IMR-90 (cell line): Measurements from ENCODE around the gene MRPS10. TPM values are rescaled to one million over a fixed set of nuclear protein-coding genes. Genes with fewer than 3 reads are reported as not detected.

ENCODE experiments used
- ATAC-seq: fragments of 200-7000 bp; cut with Tn5 transposase; 2 replicates; pipeline ENCODE4 v1.9.1; 2020; ENCODE audit warnings: low read depth, mild to moderate bottlenecking, moderate library complexity
- BruUV-seq: library from RNA; stranded (reverse); fragments of 400-500 nt; replicated peaks from 2 replicates; lab custom pipeline; 2021; lab: Mats Ljungman, UMichigan
- CTCF ChIA-PET: fragments of 300-600 bp; formaldehyde crosslinking; extraction: SDS; loops from one replicate; lab custom pipeline; 2021; ENCODE audit warnings: antibody characterized with exemption; lab: Yijun Ruan, JAX
- POLR2A ChIA-PET: fragments of 300-600 bp; sonication (Branson Sonifier 250); formaldehyde crosslinking; loops from one replicate; lab custom pipeline; 2022; ENCODE audit warnings: antibody characterized with exemption; ENCODE audit not compliant: unreplicated experiment; lab: Charles Lee
- DNase-seq: peaks from one replicate; pipeline ENCODE4 v3.0.0; 2013
- H2AFZ ChIP-seq: replicated peaks from 2 replicates; pipeline ENCODE3; 2013; ENCODE audit warnings: low read length, mild to moderate bottlenecking; ENCODE audit not compliant: poor library complexity
- H2AK5ac ChIP-seq: 2 replicates; pipeline ENCODE4 v1.6.1; 2013; ENCODE audit warnings: low read depth, low read length, inconsistent platforms
- H2AK9ac ChIP-seq: replicated peaks from 2 replicates; pipeline ENCODE3; 2013; ENCODE audit warnings: mild to moderate bottlenecking, low read depth, low read length, moderate library complexity; ENCODE audit not compliant: poor library complexity
- H2BK120ac ChIP-seq: 2 replicates; pipeline ENCODE4 v1.6.1; 2013; ENCODE audit warnings: low read depth, low read length, inconsistent platforms
- H2BK15ac ChIP-seq: 3 replicates; pipeline ENCODE4 v1.6.1; 2013; ENCODE audit warnings: low read depth, low read length, inconsistent platforms
- H2BK20ac ChIP-seq: 2 replicates; pipeline ENCODE4 v1.6.1; 2013; ENCODE audit warnings: low read depth, mild to moderate bottlenecking, inconsistent platforms, low read length, moderate library complexity
- H2BK5ac ChIP-seq: 2 replicates; pipeline ENCODE4 v1.6.1; 2013; ENCODE audit warnings: mild to moderate bottlenecking, low read depth, low read length, inconsistent platforms; ENCODE audit not compliant: poor library complexity, severe bottlenecking
- H3K14ac ChIP-seq: replicated peaks from 2 replicates; pipeline ENCODE4 v1.6.1; 2013; ENCODE audit warnings: low read depth, low read length, inconsistent platforms
- H3K18ac ChIP-seq: 2 replicates; pipeline ENCODE4 v1.6.1; 2013; ENCODE audit warnings: low read depth, low read length, control low read depth
- H3K23ac ChIP-seq: 2 replicates; pipeline ENCODE4 v1.6.1; 2013; ENCODE audit warnings: low read depth, low read length, inconsistent platforms
- H3K27ac ChIP-seq: 2 replicates; pipeline ENCODE4 v1.5.1; 2013; ENCODE audit warnings: mild to moderate bottlenecking, control low read depth, low read length; ENCODE audit not compliant: insufficient read depth
- H3K27me3 ChIP-seq: 2 replicates; pipeline ENCODE4 v1.6.1; 2013; ENCODE audit warnings: low read length; ENCODE audit not compliant: control insufficient read depth, insufficient read depth
- H3K36me3 ChIP-seq: 2 replicates; pipeline ENCODE4 v1.6.1; 2013; ENCODE audit warnings: low read length, mixed read lengths; ENCODE audit not compliant: control insufficient read depth, insufficient read depth
- H3K4ac ChIP-seq: 2 replicates; pipeline ENCODE4 v1.6.1; 2013; ENCODE audit warnings: low read depth, low read length, inconsistent platforms
- H3K4me1 ChIP-seq: 2 replicates; pipeline ENCODE4 v1.6.1; 2013; ENCODE audit warnings: low read length, mixed read lengths; ENCODE audit not compliant: control insufficient read depth, insufficient read depth
- H3K4me2 ChIP-seq: 2 replicates; pipeline ENCODE4 v1.6.1; 2013; ENCODE audit warnings: low read depth, mild to moderate bottlenecking, control low read depth, low read length, moderate library complexity
- H3K4me3 ChIP-seq: 2 replicates; pipeline ENCODE4 v1.5.1; 2013; ENCODE audit warnings: low read depth, mild to moderate bottlenecking, control low read depth, low read length, moderate library complexity; ENCODE audit not compliant: insufficient read depth
- H3K56ac ChIP-seq: 2 replicates; pipeline ENCODE4 v1.6.1; 2013; ENCODE audit warnings: low read length, inconsistent platforms; ENCODE audit not compliant: insufficient read depth; ENCODE audit errors: extremely low read depth
- H3K79me1 ChIP-seq, 2 experiments: 2 replicates each; pipeline ENCODE4 v1.6.1; 2013; ENCODE audit warnings: low read length in 2 of 2, inconsistent platforms in 1 of 2, low read depth in 1 of 2
- H3K9ac ChIP-seq: 2 replicates; pipeline ENCODE4 v1.6.1; 2013; ENCODE audit warnings: low read depth, low read length, control low read depth
- H3K9me1 ChIP-seq: 2 replicates; pipeline ENCODE4 v1.6.1; 2013; ENCODE audit warnings: low read length, inconsistent platforms; ENCODE audit not compliant: insufficient read depth
- H3K9me3 ChIP-seq: 2 replicates; pipeline ENCODE4 v1.6.1; 2013; ENCODE audit warnings: low read length; ENCODE audit not compliant: control insufficient read depth, insufficient read depth
- H4K20me1 ChIP-seq: 2 replicates; pipeline ENCODE4 v1.6.1; 2013; ENCODE audit warnings: low read length, inconsistent platforms; ENCODE audit not compliant: insufficient read depth
- H4K5ac ChIP-seq: 2 replicates; pipeline ENCODE4 v1.6.1; 2013; ENCODE audit warnings: mild to moderate bottlenecking, low read depth, low read length, control low read depth
- H4K8ac ChIP-seq, 2 experiments: 2 replicates each; pipeline ENCODE4 v1.6.1; 2013; ENCODE audit warnings: low read depth in 2 of 2, low read length in 2 of 2, control low read depth in 1 of 2, inconsistent platforms in 1 of 2
- H4K91ac ChIP-seq: 2 replicates; pipeline ENCODE4 v1.6.1; 2013; ENCODE audit warnings: low read depth, low read length, inconsistent platforms; ENCODE audit not compliant: insufficient read depth
- BHLHE40 ChIP-seq: fragments of 150-350 bp; IDR thresholded peaks from 2 replicates; pipeline ENCODE4 v1.6.1; 2016; ENCODE audit warnings: mild to moderate bottlenecking, low read depth, low read length
- CEBPB ChIP-seq: IDR thresholded peaks from 2 replicates; pipeline ENCODE4 v1.6.1; 2012; ENCODE audit warnings: low read depth, low read length, improper control_type of control experiment
- CHD1 ChIP-seq: IDR thresholded peaks from 2 replicates; pipeline ENCODE4 v1.6.1; 2012; ENCODE audit warnings: low read depth, low read length, improper control_type of control experiment
- ELK1 ChIP-seq: fragments of 150-350 bp; IDR thresholded peaks from 2 replicates; pipeline ENCODE4 v1.6.1; 2016; ENCODE audit warnings: low read depth, mild to moderate bottlenecking, low read length, moderate library complexity, borderline replicate concordance
- FOS ChIP-seq: fragments of 150-350 bp; IDR thresholded peaks from 2 replicates; pipeline ENCODE4 v1.6.1; 2016; ENCODE audit warnings: low read depth, low read length
- MAFK ChIP-seq: IDR thresholded peaks from 2 replicates; pipeline ENCODE4 v1.6.1; 2012; ENCODE audit warnings: low read depth, low read length, improper control_type of control experiment
- MAZ ChIP-seq: IDR thresholded peaks from 2 replicates; pipeline ENCODE4 v1.6.1; 2012; ENCODE audit warnings: low read depth, mild to moderate bottlenecking, low read length, improper control_type of control experiment, moderate library complexity, borderline replicate concordance
- MXI1 ChIP-seq: IDR thresholded peaks from 2 replicates; pipeline ENCODE4 v1.6.1; 2012; ENCODE audit warnings: low read depth, mild to moderate bottlenecking, low read length, moderate library complexity, borderline replicate concordance
- NFE2L2 ChIP-seq: fragments of 150-350 bp; IDR thresholded peaks from 2 replicates; pipeline ENCODE4 v1.6.1; 2016; ENCODE audit warnings: low read depth, mild to moderate bottlenecking, low read length
- POLR2A ChIP-seq: IDR thresholded peaks from 2 replicates; pipeline ENCODE4 v1.6.1; 2012; ENCODE audit warnings: mild to moderate bottlenecking, low read depth, low read length
- RAD21 ChIP-seq: IDR thresholded peaks from 2 replicates; pipeline ENCODE4 v1.6.1; 2012; ENCODE audit warnings: low read length, improper control_type of control experiment
- RCOR1 ChIP-seq: IDR thresholded peaks from 2 replicates; pipeline ENCODE4 v1.6.1; 2012; ENCODE audit warnings: mild to moderate bottlenecking, low read length, improper control_type of control experiment; ENCODE audit not compliant: insufficient replicate concordance
- RFX5 ChIP-seq: IDR thresholded peaks from 2 replicates; pipeline ENCODE4 v1.8.0; 2012; ENCODE audit warnings: low read depth, mild to moderate bottlenecking, low read length, moderate library complexity
- SMC3 ChIP-seq: fragments of 150-350 bp; IDR thresholded peaks from 2 replicates; pipeline ENCODE4 v1.6.1; 2016; ENCODE audit warnings: low read depth, mild to moderate bottlenecking, antibody characterized with exemption, low read length, moderate library complexity
- dilution Hi-C: fragments of 300-500 bp; cut with HindIII; formaldehyde crosslinking; loops from one replicate; pipeline ENCODE4 v1.14.3; 2018; ENCODE audit warnings: low sequenced_read_pairs; ENCODE audit not compliant: unreplicated experiment
- in situ Hi-C: fragments of 300-500 bp; cut with MboI; formaldehyde crosslinking; loops from 3 replicates; pipeline ENCODE4 v1.14.3; 2019; ENCODE audit warnings: low sequenced_read_pairs, inconsistent platforms, mixed read lengths
- intact Hi-C: fragments of 100-400 bp; cut with micrococcal nuclease; formaldehyde crosslinking; loops from 2 replicates; pipeline ENCODE4 v1.10.0; 2022
- polyA plus RNA-seq, 3 experiments: library from polyadenylated mRNA; depleted of rRNA; stranded (reverse); fragments of >200 nt; gene quantifications; 2 replicates each; pipeline ENCODE4 v1.2.3, GENCODE V29; 2012; ENCODE audit warnings: low replicate concordance in 1 of 3
- total RNA-seq: library from RNA; depleted of rRNA; stranded (reverse); fragments of >200 nt; gene quantifications from 2 replicates; pipeline ENCODE4 v1.2.3, GENCODE V29; 2012
- TF ChIP-seq, protein P1 (sequence below): fragments of 150-350 bp; IDR thresholded peaks from 2 replicates; pipeline ENCODE4 v1.6.1; 2017; ENCODE audit warnings: mild to moderate bottlenecking, antibody characterized with exemption, low read length, low read depth
- TF ChIP-seq, protein P2 (sequence below): conservative IDR thresholded peaks from 2 replicates; pipeline ENCODE4 v1.5.1; 2012; ENCODE audit warnings: mild to moderate bottlenecking, low read depth, low read length, improper control_type of control experiment

Gene MRPS10
- total and polyA plus RNA-seq, 2 of the 4 experiments (the other 2 are of a cell fraction), result 28.5 to 47.0 TPM

GRCh38 chr6:42225029-42225339, 7.3 kb upstream of the MRPS10 start:
- TF ChIP-seq, protein P1, sequence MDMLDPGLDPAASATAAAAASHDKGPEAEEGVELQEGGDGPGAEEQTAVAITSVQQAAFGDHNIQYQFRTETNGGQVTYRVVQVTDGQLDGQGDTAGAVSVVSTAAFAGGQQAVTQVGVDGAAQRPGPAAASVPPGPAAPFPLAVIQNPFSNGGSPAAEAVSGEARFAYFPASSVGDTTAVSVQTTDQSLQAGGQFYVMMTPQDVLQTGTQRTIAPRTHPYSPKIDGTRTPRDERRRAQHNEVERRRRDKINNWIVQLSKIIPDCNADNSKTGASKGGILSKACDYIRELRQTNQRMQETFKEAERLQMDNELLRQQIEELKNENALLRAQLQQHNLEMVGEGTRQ, result no peak
- TF ChIP-seq MXI1 (no peak), NFE2L2 (no peak), CHD1 (no peak), SMC3 (no peak), FOS (no peak), ELK1 (no peak), BHLHE40 (no peak), MAFK (no peak), MAZ (no peak), RCOR1 (no peak), POLR2A (no peak), CEBPB (no peak), RFX5 (no peak), RAD21 (no peak)
- TF ChIP-seq, protein P2, sequence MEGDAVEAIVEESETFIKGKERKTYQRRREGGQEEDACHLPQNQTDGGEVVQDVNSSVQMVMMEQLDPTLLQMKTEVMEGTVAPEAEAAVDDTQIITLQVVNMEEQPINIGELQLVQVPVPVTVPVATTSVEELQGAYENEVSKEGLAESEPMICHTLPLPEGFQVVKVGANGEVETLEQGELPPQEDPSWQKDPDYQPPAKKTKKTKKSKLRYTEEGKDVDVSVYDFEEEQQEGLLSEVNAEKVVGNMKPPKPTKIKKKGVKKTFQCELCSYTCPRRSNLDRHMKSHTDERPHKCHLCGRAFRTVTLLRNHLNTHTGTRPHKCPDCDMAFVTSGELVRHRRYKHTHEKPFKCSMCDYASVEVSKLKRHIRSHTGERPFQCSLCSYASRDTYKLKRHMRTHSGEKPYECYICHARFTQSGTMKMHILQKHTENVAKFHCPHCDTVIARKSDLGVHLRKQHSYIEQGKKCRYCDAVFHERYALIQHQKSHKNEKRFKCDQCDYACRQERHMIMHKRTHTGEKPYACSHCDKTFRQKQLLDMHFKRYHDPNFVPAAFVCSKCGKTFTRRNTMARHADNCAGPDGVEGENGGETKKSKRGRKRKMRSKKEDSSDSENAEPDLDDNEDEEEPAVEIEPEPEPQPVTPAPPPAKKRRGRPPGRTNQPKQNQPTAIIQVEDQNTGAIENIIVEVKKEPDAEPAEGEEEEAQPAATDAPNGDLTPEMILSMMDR, result no peak
- BruUV-seq, result no TSS peak
- peak overlapping the region; percentile 47; the same call in 1 of the 2 replicates for H4K5ac ChIP-seq
- peaks cover 13% of the 10 kb centered on the region for H3K36me3 ChIP-seq
- in situ Hi-C loops, result no loop called here
- H4K20me1 ChIP-seq, result no peaks in the 10 kb centered on the region
- intact Hi-C loops, result loop anchor here (10.0 kb wide), 1 partner anchor 110 kb away; no protein-coding TSS in a partner anchor
- DNase-seq (no peak), ATAC-seq (no peak)
- H2AK9ac ChIP-seq, result no peak overlapping the region
- H3K4ac ChIP-seq, result no peak overlapping the region; the same call in 1 of the 2 replicates
- H3K79me1 ChIP-seq, result peaks cover 3 to 21% of the 10 kb centered on the region in 2 experiments; a peak in 2 of 4 replicates
- no peak overlapping the region for H4K91ac ChIP-seq
- H3K4me3 ChIP-seq, result no peak overlapping the region
- H2BK15ac ChIP-seq, result no peak overlapping the region
- H3K4me1 ChIP-seq, result peaks cover 15% of the 10 kb centered on the region
- H2BK5ac ChIP-seq, result peak overlapping the region; percentile 90
- no peaks in the 10 kb centered on the region for H3K9me3 ChIP-seq
- H2AK5ac ChIP-seq, result no peak overlapping the region
- H4K8ac ChIP-seq, result peak overlapping the region in 1 of 2 experiments; percentile 35; a peak in 1 of 4 replicates
- no peak overlapping the region for H3K27ac ChIP-seq
- ChIA-PET POLR2A (no interaction called here), CTCF (interaction anchor here (0.6 kb wide), 2 partner anchors 9 to 46 kb away, joined by 3 read pairs; no protein-coding TSS in a partner anchor)
- no peak overlapping the region for H2AFZ ChIP-seq
- H3K4me2 ChIP-seq, result peak overlapping the region; percentile 96; the same call in 1 of the 2 replicates
- H3K27me3 ChIP-seq, result no peaks in the 10 kb centered on the region
- no peak overlapping the region for H3K18ac ChIP-seq
- H3K9ac ChIP-seq, result no peak overlapping the region
- no peak overlapping the region for H3K23ac ChIP-seq
- no peak overlapping the region for H3K56ac ChIP-seq
- peak overlapping the region; percentile 43; the same call in 1 of the 2 replicates for H2BK120ac ChIP-seq
- H3K14ac ChIP-seq, result no peak overlapping the region
- peaks cover 26% of the 10 kb centered on the region for H3K9me1 ChIP-seq
- H2BK20ac ChIP-seq, result no peak overlapping the region
- dilution Hi-C loops, result no loop called here
